ENCODE results near the gene ZCCHC14. TPM values are rescaled to one million over a fixed set of nuclear protein-coding genes. Genes with fewer than 3 reads are reported as not detected.

The ZCCHC14 gene
- total RNA-seq, 1 experiment from 2014 or later = 30.3 TPM

DNA sequence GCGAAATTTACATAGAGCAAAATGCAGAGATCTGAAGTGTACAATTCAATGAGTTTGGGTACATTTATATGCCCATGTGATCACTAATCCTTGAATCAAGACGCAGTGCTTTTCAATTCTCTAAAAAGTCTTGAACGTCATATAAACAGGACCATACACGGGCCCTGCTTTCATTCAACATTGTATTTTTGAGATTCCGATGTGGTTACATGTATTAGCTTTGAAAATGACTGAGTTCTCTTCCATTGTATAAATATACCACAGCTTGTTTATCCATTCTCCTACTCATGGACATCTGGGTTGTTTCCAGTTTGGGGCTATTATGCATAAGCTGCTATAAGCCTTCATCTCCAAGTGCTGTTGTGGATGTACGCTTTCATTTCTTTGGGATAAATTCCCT is 45.5 kb downstream of the ZCCHC14 start:
- no peak for DNase-seq (ENCODE audit: low spot score)
- POLR2A ChIA-PET (ENCODE audit: low non-redundant PET) = no interaction called here
- H3K27me3 ChIP-seq (replicated peaks; ENCODE audit: insufficient read depth, low read depth, low read length, poor library complexity) = no peaks in the 10 kb centered on the region
- H3K4me1 ChIP-seq (ENCODE audit: insufficient read depth, low read length, poor library complexity, severe bottlenecking) = no peaks in the 10 kb centered on the region
- no peaks in the 10 kb centered on the region for H3K9me3 ChIP-seq (ENCODE audit: low read depth, low read length, poor library complexity, severe bottlenecking)
- H3K36me3 ChIP-seq (ENCODE audit: insufficient read depth, low read length, poor library complexity, severe bottlenecking) = peaks cover 33% of the 10 kb centered on the region
- TF ChIP-seq EZH2 (IDR thresholded peaks at IDR 0.05; ENCODE audit: borderline replicate concordance, low read depth, low read length, poor library complexity, severe bottlenecking) = no peak
- TF ChIP-seq, protein P1, sequence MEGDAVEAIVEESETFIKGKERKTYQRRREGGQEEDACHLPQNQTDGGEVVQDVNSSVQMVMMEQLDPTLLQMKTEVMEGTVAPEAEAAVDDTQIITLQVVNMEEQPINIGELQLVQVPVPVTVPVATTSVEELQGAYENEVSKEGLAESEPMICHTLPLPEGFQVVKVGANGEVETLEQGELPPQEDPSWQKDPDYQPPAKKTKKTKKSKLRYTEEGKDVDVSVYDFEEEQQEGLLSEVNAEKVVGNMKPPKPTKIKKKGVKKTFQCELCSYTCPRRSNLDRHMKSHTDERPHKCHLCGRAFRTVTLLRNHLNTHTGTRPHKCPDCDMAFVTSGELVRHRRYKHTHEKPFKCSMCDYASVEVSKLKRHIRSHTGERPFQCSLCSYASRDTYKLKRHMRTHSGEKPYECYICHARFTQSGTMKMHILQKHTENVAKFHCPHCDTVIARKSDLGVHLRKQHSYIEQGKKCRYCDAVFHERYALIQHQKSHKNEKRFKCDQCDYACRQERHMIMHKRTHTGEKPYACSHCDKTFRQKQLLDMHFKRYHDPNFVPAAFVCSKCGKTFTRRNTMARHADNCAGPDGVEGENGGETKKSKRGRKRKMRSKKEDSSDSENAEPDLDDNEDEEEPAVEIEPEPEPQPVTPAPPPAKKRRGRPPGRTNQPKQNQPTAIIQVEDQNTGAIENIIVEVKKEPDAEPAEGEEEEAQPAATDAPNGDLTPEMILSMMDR (conservative IDR thresholded peaks at IDR 0.05; ENCODE audit: low read depth, low read length) = no peak
- H3K4me3 ChIP-seq (ENCODE audit: low read depth, low read length, poor library complexity, severe bottlenecking) = no peak overlapping the region
- CTCF ChIA-PET = no interaction called here
- BruUV-seq (replicated peaks) = no TSS peak
- intact Hi-C loops (cut with micrococcal nuclease; ENCODE audit: unreplicated experiment) = no loop called here
- no peak overlapping the region for H3K27ac ChIP-seq (ENCODE audit: low read depth, low read length, poor library complexity, severe bottlenecking)

DNA sequence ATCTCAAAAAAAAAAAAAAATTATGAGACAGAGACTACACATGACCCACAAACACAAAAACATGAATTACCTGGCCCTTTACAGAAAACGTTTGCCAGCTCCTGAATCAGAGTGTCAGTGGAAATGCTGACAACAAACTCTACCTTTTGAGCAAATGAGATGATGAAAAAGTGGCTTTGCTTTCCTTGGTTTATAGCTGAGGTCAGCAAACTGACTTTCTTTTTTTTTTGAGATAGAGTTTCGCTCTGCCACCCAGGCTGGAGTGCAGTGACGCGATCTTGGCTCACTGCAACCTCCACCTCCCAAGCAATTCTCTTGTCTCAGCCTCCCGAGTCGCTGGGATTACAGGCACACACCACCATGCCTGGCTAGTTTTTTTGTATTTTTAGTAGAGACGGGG is 46.3 kb downstream of the ZCCHC14 start:
- peaks cover 33% of the 10 kb centered on the region for H3K36me3 ChIP-seq (ENCODE audit: insufficient read depth, low read length, poor library complexity, severe bottlenecking)
- H3K9me3 ChIP-seq (ENCODE audit: low read depth, low read length, poor library complexity, severe bottlenecking) = no peaks in the 10 kb centered on the region
- no peak overlapping the region for H3K4me3 ChIP-seq (ENCODE audit: low read depth, low read length, poor library complexity, severe bottlenecking)
- ChIA-PET CTCF (no interaction called here), POLR2A (ENCODE audit: low non-redundant PET) (no interaction called here)
- no peak overlapping the region for H3K27ac ChIP-seq (ENCODE audit: low read depth, low read length, poor library complexity, severe bottlenecking)
- no TSS peak for BruUV-seq (replicated peaks)
- intact Hi-C loops (cut with micrococcal nuclease; ENCODE audit: unreplicated experiment) = no loop called here
- no peak for TF ChIP-seq EZH2 (IDR thresholded peaks at IDR 0.05; ENCODE audit: borderline replicate concordance, low read depth, low read length, poor library complexity, severe bottlenecking)
- TF ChIP-seq, protein P1 (conservative IDR thresholded peaks at IDR 0.05; ENCODE audit: low read depth, low read length) = no peak
- DNase-seq (ENCODE audit: low spot score) = no peak
- no peaks in the 10 kb centered on the region for H3K4me1 ChIP-seq (ENCODE audit: insufficient read depth, low read length, poor library complexity, severe bottlenecking)
- no peaks in the 10 kb centered on the region for H3K27me3 ChIP-seq (replicated peaks; ENCODE audit: insufficient read depth, low read depth, low read length, poor library complexity)

DNA sequence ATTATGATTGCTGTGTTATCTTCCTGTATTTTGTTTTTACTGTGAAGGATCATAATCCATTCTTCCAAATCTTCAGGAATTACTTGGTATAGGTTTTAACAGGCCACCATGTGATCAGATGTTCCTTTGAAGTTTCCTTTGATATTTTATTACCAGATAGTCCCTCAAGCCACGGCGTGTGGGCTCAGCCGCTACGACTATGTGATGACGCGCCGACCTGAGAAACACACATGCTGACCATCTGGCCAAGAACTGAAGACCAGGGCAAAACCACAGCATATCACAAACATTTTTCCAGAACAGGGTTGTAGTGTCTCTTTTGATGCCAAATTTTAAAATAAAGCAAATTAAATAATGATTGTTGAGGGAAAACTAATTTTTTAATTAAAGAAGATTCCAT is 47.3 kb downstream of the ZCCHC14 start:
- no peaks in the 10 kb centered on the region for H3K27me3 ChIP-seq (replicated peaks; ENCODE audit: insufficient read depth, low read depth, low read length, poor library complexity)
- no peaks in the 10 kb centered on the region for H3K9me3 ChIP-seq (ENCODE audit: low read depth, low read length, poor library complexity, severe bottlenecking)
- H3K4me1 ChIP-seq (ENCODE audit: insufficient read depth, low read length, poor library complexity, severe bottlenecking) = no peaks in the 10 kb centered on the region
- TF ChIP-seq EZH2 (IDR thresholded peaks at IDR 0.05; ENCODE audit: borderline replicate concordance, low read depth, low read length, poor library complexity, severe bottlenecking) = no peak
- TF ChIP-seq, protein P1 (conservative IDR thresholded peaks at IDR 0.05; ENCODE audit: low read depth, low read length) = no peak
- DNase-seq (ENCODE audit: low spot score) = no peak
- H3K27ac ChIP-seq (ENCODE audit: low read depth, low read length, poor library complexity, severe bottlenecking) = no peak overlapping the region
- intact Hi-C loops (cut with micrococcal nuclease; ENCODE audit: unreplicated experiment) = no loop called here
- ChIA-PET POLR2A (ENCODE audit: low non-redundant PET) (no interaction called here), CTCF (no interaction called here)
- H3K4me3 ChIP-seq (ENCODE audit: low read depth, low read length, poor library complexity, severe bottlenecking) = no peak overlapping the region
- no TSS peak for BruUV-seq (replicated peaks)
- peaks cover 33% of the 10 kb centered on the region for H3K36me3 ChIP-seq (ENCODE audit: insufficient read depth, low read length, poor library complexity, severe bottlenecking)
